GM21447 (cell line): ENCODE measurements around the gene TSBP1.
"Not testable (repeated sequence)": the region's sequence is repeated elsewhere in the genome, so short reads cannot be mapped to it uniquely, and the experiment has no call there.

ENCODE experiments used
- ATAC-seq: cut with Tn5 transposase; IDR thresholded peaks from one replicate; pipeline ENCODE4 v1.9.1; 2021; ENCODE audit not compliant: unreplicated experiment

Gene TSBP1

GRCh38 chr6:32375739-32376529, 4.2 kb upstream of the TSBP1 start:
- ATAC-seq: no peak

GRCh38 chr6:32371229-32371628, 474 bp downstream of the TSBP1 start:
- ATAC-seq: no peak

- ATAC-seq: no peak
Measured at GRCh38 chr6:32370505-32370904, 1.2 kb downstream of the TSBP1 start.

- no peak for ATAC-seq
Measured at GRCh38 chr6:32369660-32370059, 2.0 kb downstream of the TSBP1 start.

- ATAC-seq: no peak
Measured at GRCh38 chr6:32367644-32368043, 4.1 kb downstream of the TSBP1 start.

GRCh38 chr6:32359225-32359624, 12.5 kb downstream of the TSBP1 start:
- ATAC-seq: not testable (repeated sequence)

- ATAC-seq: not testable (repeated sequence)
Measured at GRCh38 chr6:32358548-32358947, 13.2 kb downstream of the TSBP1 start.

GRCh38 chr6:32355018-32355417, 16.7 kb downstream of the TSBP1 start:
- ATAC-seq: no peak

GRCh38 chr6:32353348-32353747, 18.4 kb downstream of the TSBP1 start:
- no peak for ATAC-seq

- no peak for ATAC-seq
Measured at GRCh38 chr6:32340242-32340641, 31.5 kb downstream of the TSBP1 start.

GRCh38 chr6:32337186-32337805, 34.4 kb downstream of the TSBP1 start:
- ATAC-seq: no peak

- no peak for ATAC-seq
Measured at GRCh38 chr6:32332433-32332832, 39.3 kb downstream of the TSBP1 start.

- ATAC-seq: no peak
Measured at GRCh38 chr6:32329141-32329540, 42.6 kb downstream of the TSBP1 start.

- ATAC-seq: no peak
Measured at GRCh38 chr6:32327103-32327502, 44.6 kb downstream of the TSBP1 start.

- no peak for ATAC-seq
Measured at GRCh38 chr6:32318501-32318900, 53.2 kb downstream of the TSBP1 start.

- ATAC-seq: no peak
Measured at GRCh38 chr6:32317541-32317940, 54.2 kb downstream of the TSBP1 start.

- no peak for ATAC-seq
Measured at GRCh38 chr6:32313964-32314363, 57.7 kb downstream of the TSBP1 start.

GRCh38 chr6:32298632-32299336, 72.9 kb downstream of the TSBP1 start:
- ATAC-seq: no peak

GRCh38 chr6:32294980-32295379, 76.7 kb downstream of the TSBP1 start:
- ATAC-seq: not testable (repeated sequence)

GRCh38 chr6:32294566-32294965, 77.1 kb downstream of the TSBP1 start:
- ATAC-seq: no peak

GRCh38 chr6:32293695-32294094, 78.0 kb downstream of the TSBP1 start:
- ATAC-seq: no peak

- ATAC-seq: no peak
Measured at GRCh38 chr6:32291543-32291942, 80.2 kb downstream of the TSBP1 start.
